ENCODE results near the gene KLHL26. TPM values are rescaled to one million over a fixed set of nuclear protein-coding genes. Genes with fewer than 3 reads are reported as not detected.
A peak's percentile ranks its signal among the peaks of the same experiment; 100 is the strongest.

KLHL26 gene
- total and polyA plus RNA-seq, 2 of the 13 experiments (the other 11 are each of a cell fraction or from before 2014, with no cell fraction given) = 1.5 to 1.7 TPM

DNA sequence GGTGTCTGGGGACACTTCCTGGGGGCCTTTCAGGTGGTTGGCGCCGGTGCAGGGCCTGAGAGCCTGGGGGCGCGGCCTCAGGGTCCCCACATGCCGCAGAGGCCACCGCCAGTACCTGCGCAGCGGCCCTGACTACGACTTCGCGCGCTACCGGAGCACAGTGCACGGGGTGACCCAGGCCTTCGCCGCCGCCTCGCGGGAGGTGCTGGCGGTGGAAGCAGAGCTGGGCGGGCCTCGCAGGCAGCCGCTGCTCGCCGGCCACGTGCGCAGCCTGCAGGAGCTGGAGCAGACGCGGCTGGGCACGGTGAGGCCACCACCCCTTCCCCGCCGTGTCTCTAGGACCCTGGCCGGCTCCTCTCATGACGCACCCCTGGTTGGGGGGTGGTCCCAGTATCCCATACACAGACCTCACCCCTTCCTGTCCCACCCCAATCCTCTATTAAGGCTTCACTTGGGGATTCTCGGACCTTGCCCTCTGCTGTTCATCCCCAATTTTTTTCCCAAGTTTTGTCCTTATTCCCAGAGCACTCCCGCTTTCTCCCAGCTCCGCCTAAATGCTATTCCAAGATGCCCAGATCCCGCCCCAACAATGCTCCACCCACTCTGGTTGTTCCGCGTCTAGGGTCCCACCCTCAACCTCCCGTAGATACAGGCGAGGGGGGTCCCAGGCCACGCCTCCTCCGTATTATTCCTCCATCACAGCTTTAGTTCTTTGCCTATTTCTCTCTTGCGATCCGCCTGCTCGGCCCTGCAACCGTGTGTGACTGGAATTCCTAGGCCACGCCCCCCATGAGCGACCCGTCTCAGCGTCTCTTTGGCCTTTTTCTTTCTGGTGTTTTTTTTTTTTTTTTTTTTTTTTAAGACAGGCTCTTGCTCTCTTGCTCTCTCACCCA is 47.2 kb upstream of the KLHL26 start (continued):
- TF ChIP-seq AHDC1 (CRISPR knock-in tag; IDR thresholded peaks at IDR 0.05; ENCODE audit: borderline replicate concordance) (no peak; the same call in 1 of the 2 replicates), CSRNP1 (CRISPR knock-in tag; IDR thresholded peaks at IDR 0.05) (peak; percentile 89), ZNF329 (CRISPR knock-in tag; IDR thresholded peaks at IDR 0.05; ENCODE audit: low read depth) (peak; percentile 84), PITX1 (CRISPR knock-in tag; IDR thresholded peaks at IDR 0.05) (no peak; the same call in 1 of the 2 replicates), ZNF350 (CRISPR knock-in tag; IDR thresholded peaks at IDR 0.05; ENCODE audit: borderline replicate concordance, low read depth) (peak; percentile 59; the same call in 1 of the 2 replicates), ZNF468 (CRISPR knock-in tag; IDR thresholded peaks at IDR 0.05) (peak; percentile 99), TCF7L2 (IDR thresholded peaks at IDR 0.05; ENCODE audit: low read depth, low read length) (no peak), ZSCAN25 (CRISPR knock-in tag; IDR thresholded peaks at IDR 0.05) (peak; percentile 72; the same call in 1 of the 2 replicates), ZBTB44 (CRISPR knock-in tag; IDR thresholded peaks at IDR 0.05) (0 out of 2 replicates have a peak, but pooled peaks have one; percentile 57), KMT2B (CRISPR knock-in tag; IDR thresholded peaks at IDR 0.05) (0 out of 2 replicates have a peak, but pooled peaks have one; percentile 25), BRCA1 (CRISPR knock-in tag; IDR thresholded peaks at IDR 0.05) (peak; percentile 91)
- TF ChIP-seq, protein P1, sequence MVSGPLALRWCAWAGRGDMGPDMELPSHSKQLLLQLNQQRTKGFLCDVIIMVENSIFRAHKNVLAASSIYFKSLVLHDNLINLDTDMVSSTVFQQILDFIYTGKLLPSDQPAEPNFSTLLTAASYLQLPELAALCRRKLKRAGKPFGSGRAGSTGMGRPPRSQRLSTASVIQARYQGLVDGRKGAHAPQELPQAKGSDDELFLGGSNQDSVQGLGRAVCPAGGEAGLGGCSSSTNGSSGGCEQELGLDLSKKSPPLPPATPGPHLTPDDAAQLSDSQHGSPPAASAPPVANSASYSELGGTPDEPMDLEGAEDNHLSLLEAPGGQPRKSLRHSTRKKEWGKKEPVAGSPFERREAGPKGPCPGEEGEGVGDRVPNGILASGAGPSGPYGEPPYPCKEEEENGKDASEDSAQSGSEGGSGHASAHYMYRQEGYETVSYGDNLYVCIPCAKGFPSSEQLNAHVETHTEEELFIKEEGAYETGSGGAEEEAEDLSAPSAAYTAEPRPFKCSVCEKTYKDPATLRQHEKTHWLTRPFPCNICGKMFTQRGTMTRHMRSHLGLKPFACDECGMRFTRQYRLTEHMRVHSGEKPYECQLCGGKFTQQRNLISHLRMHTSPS (CRISPR knock-in tag; IDR thresholded peaks at IDR 0.05; ENCODE audit: low read depth) = peak; percentile 74; the same call in 1 of the 2 replicates
- TF ChIP-seq, protein P2, sequence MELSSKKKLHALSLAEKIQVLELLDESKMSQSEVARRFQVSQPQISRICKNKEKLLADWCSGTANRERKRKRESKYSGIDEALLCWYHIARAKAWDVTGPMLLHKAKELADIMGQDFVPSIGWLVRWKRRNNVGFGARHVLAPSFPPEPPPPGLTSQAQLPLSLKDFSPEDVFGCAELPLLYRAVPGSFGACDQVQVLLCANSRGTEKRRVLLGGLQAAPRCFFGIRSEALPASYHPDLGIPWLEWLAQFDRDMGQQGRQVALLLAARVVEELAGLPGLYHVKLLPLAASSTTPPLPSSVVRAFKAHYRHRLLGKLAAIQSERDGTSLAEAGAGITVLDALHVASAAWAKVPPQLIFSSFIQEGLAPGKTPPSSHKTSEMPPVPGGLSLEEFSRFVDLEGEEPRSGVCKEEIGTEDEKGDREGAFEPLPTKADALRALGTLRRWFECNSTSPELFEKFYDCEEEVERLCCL (CRISPR knock-in tag; IDR thresholded peaks at IDR 0.05; ENCODE audit: borderline replicate concordance) = peak; percentile 67; the same call in 1 of the 2 replicates
